H9 (cell line): ENCODE results near the gene SLAIN1. TPM values are rescaled to one million over a fixed set of nuclear protein-coding genes. Genes with fewer than 3 reads are reported as not detected.

Source experiments
- DNase-seq: peaks from one replicate; pipeline ENCODE4 v3.0.0-alpha.2; 2017
- H2AFZ ChIP-seq: one replicate; pipeline ENCODE4 v1.6.1; 2013; ENCODE audit warnings: mild to moderate bottlenecking, low read length, control low read depth, moderate library complexity
- H2AK5ac ChIP-seq: 2 replicates; pipeline ENCODE4 v1.6.1; 2013; ENCODE audit warnings: low read length, control low read depth, mixed read lengths; ENCODE audit not compliant: insufficient read length
- H2BK120ac ChIP-seq: one replicate; pipeline ENCODE4 v1.6.1; 2013; ENCODE audit warnings: low read depth, mild to moderate bottlenecking, low read length, control low read depth, inconsistent platforms; ENCODE audit not compliant: poor library complexity, severe bottlenecking
- H2BK12ac ChIP-seq: 2 replicates; pipeline ENCODE4 v1.6.1; 2013; ENCODE audit warnings: low read length, control low read depth, mixed read lengths, low read depth; ENCODE audit not compliant: insufficient read length
- H2BK15ac ChIP-seq: 2 replicates; pipeline ENCODE4 v1.6.1; 2013; ENCODE audit warnings: low read depth, low read length, control low read depth
- H2BK20ac ChIP-seq: one replicate; pipeline ENCODE4 v1.6.1; 2013; ENCODE audit warnings: low read depth, mild to moderate bottlenecking, low read length, control low read depth, inconsistent platforms; ENCODE audit not compliant: poor library complexity, severe bottlenecking
- H2BK5ac ChIP-seq: 2 replicates; pipeline ENCODE4 v1.6.1; 2013; ENCODE audit warnings: low read length, control low read depth, mixed read lengths; ENCODE audit not compliant: insufficient read length
- H3K14ac ChIP-seq: 2 replicates; pipeline ENCODE4 v1.6.1; 2013; ENCODE audit warnings: low read length, control low read depth; ENCODE audit not compliant: insufficient read depth
- H3K18ac ChIP-seq: 2 replicates; pipeline ENCODE4 v1.6.1; 2013; ENCODE audit warnings: low read depth, mild to moderate bottlenecking, mixed read lengths, low read length, control low read depth; ENCODE audit not compliant: insufficient read length
- H3K23ac ChIP-seq: 2 replicates; pipeline ENCODE4 v1.6.1; 2013; ENCODE audit warnings: low read length, control low read depth, mixed read lengths, low read depth; ENCODE audit not compliant: insufficient read length
- H3K23me2 ChIP-seq: 2 replicates; pipeline ENCODE4 v1.6.1; 2013; ENCODE audit warnings: low read depth, mild to moderate bottlenecking, mixed read lengths, low read length, control low read depth; ENCODE audit not compliant: insufficient read length, poor library complexity, severe bottlenecking
- H3K27ac ChIP-seq: 2 replicates; pipeline ENCODE4 v1.5.1; 2013; ENCODE audit warnings: low read length, control low read depth, mixed read lengths, low read depth; ENCODE audit not compliant: insufficient read length
- H3K27me3 ChIP-seq: 2 replicates; pipeline ENCODE4 v1.6.1; 2013; ENCODE audit warnings: low read length, control low read depth, inconsistent platforms; ENCODE audit not compliant: insufficient read depth
- H3K4ac ChIP-seq: 2 replicates; pipeline ENCODE4 v1.6.1; 2013; ENCODE audit warnings: low read depth, mild to moderate bottlenecking, control low read depth, inconsistent platforms, low read length, moderate library complexity
- H3K4me1 ChIP-seq: 2 replicates; pipeline ENCODE4 v1.6.1; 2013; ENCODE audit warnings: low read length, control low read depth, inconsistent platforms; ENCODE audit not compliant: insufficient read depth
- H3K4me2 ChIP-seq: 2 replicates; pipeline ENCODE4 v1.6.1; 2013; ENCODE audit warnings: low read length, control low read depth, mixed read lengths; ENCODE audit not compliant: insufficient read length, insufficient read depth
- H3K56ac ChIP-seq: 2 replicates; pipeline ENCODE4 v1.6.1; 2013; ENCODE audit warnings: low read depth, mild to moderate bottlenecking, mixed read lengths, low read length, control low read depth; ENCODE audit not compliant: insufficient read length
- H3K79me1 ChIP-seq: 2 replicates; pipeline ENCODE4 v1.6.1; 2013; ENCODE audit warnings: low read depth, mild to moderate bottlenecking, moderate library complexity, low read length, control low read depth, inconsistent platforms; ENCODE audit not compliant: insufficient read depth, poor library complexity, severe bottlenecking
- H3K79me2 ChIP-seq: 2 replicates; pipeline ENCODE4 v1.6.1; 2013; ENCODE audit warnings: low read length, control low read depth, inconsistent platforms; ENCODE audit not compliant: insufficient read depth
- H3K9ac ChIP-seq: 2 replicates; pipeline ENCODE4 v1.6.1; 2013; ENCODE audit warnings: low read length, control low read depth, mixed read lengths; ENCODE audit not compliant: insufficient read length; ENCODE audit errors: extremely low read depth
- H3K9me3 ChIP-seq: one replicate; pipeline ENCODE4 v1.6.1; 2013; ENCODE audit warnings: low read depth, low read length, inconsistent platforms; ENCODE audit not compliant: control insufficient read depth
- H3T11ph ChIP-seq: one replicate; pipeline ENCODE4 v1.6.1; 2013; ENCODE audit warnings: mild to moderate bottlenecking, low read length, control low read depth, inconsistent platforms
- H4K20me1 ChIP-seq: one replicate; pipeline ENCODE4 v1.6.1; 2013; ENCODE audit not compliant: control insufficient read depth, insufficient read length, insufficient read depth
- H4K5ac ChIP-seq: 2 replicates; pipeline ENCODE4 v1.6.1; 2013; ENCODE audit warnings: low read depth, mild to moderate bottlenecking, mixed read lengths, low read length, control low read depth; ENCODE audit not compliant: insufficient read length
- H4K8ac ChIP-seq: replicated peaks from 2 replicates; pipeline ENCODE4 v1.6.1; 2013; ENCODE audit warnings: low read length, control low read depth, mixed read lengths, low read depth; ENCODE audit not compliant: insufficient read length
- H4K91ac ChIP-seq: 2 replicates; pipeline ENCODE4 v1.6.1; 2013; ENCODE audit warnings: low read depth, mild to moderate bottlenecking, moderate library complexity, mixed read lengths, low read length, control low read depth; ENCODE audit not compliant: insufficient read length
- H3K27ac Mint-ChIP-seq, 3 experiments: 2 replicates in 2 of 3; 3 replicates in 1 of 3; pipeline ENCODE4 v1.8.0; 2020 to 2021; ENCODE audit warnings: mixed read lengths in 3 of 3, mild to moderate bottlenecking in 1 of 3, moderate library complexity in 1 of 3
- H3K27me3 Mint-ChIP-seq: 2 replicates; pipeline ENCODE4 v1.8.0; 2021; ENCODE audit warnings: low read depth, mild to moderate bottlenecking, moderate library complexity, mixed read lengths
- H3K36me3 Mint-ChIP-seq, 3 experiments: 2 replicates in 2 of 3; 3 replicates in 1 of 3; pipeline ENCODE4 v1.8.0; 2020 to 2021; ENCODE audit warnings: low read depth in 3 of 3, mixed read lengths in 3 of 3; ENCODE audit not compliant: insufficient read depth in 1 of 3
- H3K4me1 Mint-ChIP-seq, 2 experiments: 2 replicates each; pipeline ENCODE4 v1.8.0; 2020; ENCODE audit warnings: mixed read lengths in 2 of 2
- H3K4me3 Mint-ChIP-seq, 2 experiments: 2 replicates in 1 of 2; 3 replicates in 1 of 2; pipeline ENCODE4 v1.8.0; 2020 to 2021; ENCODE audit warnings: mild to moderate bottlenecking in 2 of 2, mixed read lengths in 2 of 2, moderate library complexity in 1 of 2
- H3K9me3 Mint-ChIP-seq, 2 experiments: 2 replicates in 1 of 2; 3 replicates in 1 of 2; pipeline ENCODE4 v1.8.0; 2020; ENCODE audit warnings: mild to moderate bottlenecking in 2 of 2, mixed read lengths in 2 of 2, moderate library complexity in 1 of 2
- WGBS: extraction: QIAGEN DNeasy Blood & Tissue Kit; methylation state at CpG from one replicate; pipeline ENCODE4 v1.1.7; 2013; ENCODE audit warnings: missing lambda C conversion rate, low lambda C conversion rate, mixed read lengths; ENCODE audit not compliant: insufficient read length; ENCODE audit errors: extremely low coverage; 5-methylcytosine and 5-hydroxymethylcytosine counted together
- total RNA-seq: library from RNA; stranded (reverse); gene quantifications from 2 replicates; pipeline ENCODE4 v1.2.1, GENCODE V29; 2021
- TF ChIP-seq, protein P1 (sequence below): fragments of 200-600 bp; sonication (generic); conservative IDR thresholded peaks from 3 replicates; pipeline ENCODE4 v1.8.0; 2021; ENCODE audit warnings: antibody characterized with exemption, mild to moderate bottlenecking

Gene SLAIN1
- total RNA-seq, 1 experiment from 2014 or later: 23.2 TPM

DNA sequence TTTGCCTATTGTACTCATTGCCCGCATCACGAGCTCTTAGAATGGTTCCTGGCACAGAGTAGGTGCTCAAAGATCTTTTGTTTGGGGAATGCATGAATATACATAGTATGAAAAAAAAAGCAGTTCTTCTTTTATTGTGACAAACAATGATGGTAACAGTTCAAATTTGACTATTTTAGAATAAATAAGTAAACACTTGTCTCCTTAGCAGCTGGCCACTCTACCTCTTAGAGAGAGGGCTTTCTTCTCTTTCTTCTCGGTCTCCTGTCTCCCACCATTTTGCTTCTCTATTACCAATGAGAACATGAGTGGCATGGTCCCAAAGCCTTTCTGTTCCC is 639 bp upstream of the SLAIN1 start:
- Histone ChIP-seq H3K14ac (peak overlapping the region; percentile 90; the same call in 1 of the 2 replicates), H3K23ac (no peak overlapping the region), H3K79me1 (no peaks in the 10 kb centered on the region), H3K9me3 (no peaks in the 10 kb centered on the region), H4K91ac (no peak overlapping the region), H3K9ac (peak overlapping the region; percentile 71), H2BK15ac (no peak overlapping the region), H2AK5ac (no peak overlapping the region), H3K27me3 (no peaks in the 10 kb centered on the region), H3K4ac (no peak overlapping the region), H3K18ac (peak overlapping the region; percentile 82), H2AFZ (peak overlapping the region; percentile 58), H4K8ac (no peak overlapping the region), H3K4me2 (peak overlapping the region; percentile 41), H4K5ac (no peak overlapping the region), H2BK120ac (no peak overlapping the region), H3K56ac (no peak overlapping the region), H3K79me2 (peaks cover 8% of the 10 kb centered on the region; the same call in 1 of the 2 replicates), H2BK20ac (peak overlapping the region; percentile 92), H3T11ph (no peak overlapping the region), H4K20me1 (no peaks in the 10 kb centered on the region), H3K23me2 (peaks cover 5% of the 10 kb centered on the region), H3K27ac (no peak overlapping the region), H2BK5ac (no peak overlapping the region), H2BK12ac (no peak overlapping the region), H3K4me1 (peaks cover 2% of the 10 kb centered on the region; the same call in 1 of the 2 replicates)
- peaks cover 0 to 3% (median 0%) of the 10 kb centered on the region in 3 experiments; a peak in 2 of 7 replicates for H3K36me3 Mint-ChIP-seq
- no CpG with 5 or more reads among the region's 3 CpGs for WGBS
- no peaks in the 10 kb centered on the region; a peak in 1 of 5 replicates for H3K9me3 Mint-ChIP-seq
- H3K4me1 Mint-ChIP-seq: peaks cover 31 to 36% of the 10 kb centered on the region in 2 experiments
- DNase-seq: no peak
- H3K27me3 Mint-ChIP-seq: peaks cover 16% of the 10 kb centered on the region
- peak overlapping the region in 2 of 3 experiments; percentile 70 to 85; a peak in 2 of 7 replicates for H3K27ac Mint-ChIP-seq
- H3K4me3 Mint-ChIP-seq: peak overlapping the region; percentile 74 to 84
- TF ChIP-seq, protein P1, sequence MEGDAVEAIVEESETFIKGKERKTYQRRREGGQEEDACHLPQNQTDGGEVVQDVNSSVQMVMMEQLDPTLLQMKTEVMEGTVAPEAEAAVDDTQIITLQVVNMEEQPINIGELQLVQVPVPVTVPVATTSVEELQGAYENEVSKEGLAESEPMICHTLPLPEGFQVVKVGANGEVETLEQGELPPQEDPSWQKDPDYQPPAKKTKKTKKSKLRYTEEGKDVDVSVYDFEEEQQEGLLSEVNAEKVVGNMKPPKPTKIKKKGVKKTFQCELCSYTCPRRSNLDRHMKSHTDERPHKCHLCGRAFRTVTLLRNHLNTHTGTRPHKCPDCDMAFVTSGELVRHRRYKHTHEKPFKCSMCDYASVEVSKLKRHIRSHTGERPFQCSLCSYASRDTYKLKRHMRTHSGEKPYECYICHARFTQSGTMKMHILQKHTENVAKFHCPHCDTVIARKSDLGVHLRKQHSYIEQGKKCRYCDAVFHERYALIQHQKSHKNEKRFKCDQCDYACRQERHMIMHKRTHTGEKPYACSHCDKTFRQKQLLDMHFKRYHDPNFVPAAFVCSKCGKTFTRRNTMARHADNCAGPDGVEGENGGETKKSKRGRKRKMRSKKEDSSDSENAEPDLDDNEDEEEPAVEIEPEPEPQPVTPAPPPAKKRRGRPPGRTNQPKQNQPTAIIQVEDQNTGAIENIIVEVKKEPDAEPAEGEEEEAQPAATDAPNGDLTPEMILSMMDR: no peak
